IMR-90 (cell line): ENCODE results near the gene PPP6R3. TPM values are rescaled to one million over a fixed set of nuclear protein-coding genes. Genes with fewer than 3 reads are reported as not detected.

ENCODE experiments used
- ATAC-seq: fragments of 200-7000 bp; cut with Tn5 transposase; 2 replicates; pipeline ENCODE4 v1.9.1; 2020; ENCODE audit warnings: low read depth, mild to moderate bottlenecking, moderate library complexity
- BruUV-seq: library from RNA; stranded (reverse); fragments of 400-500 nt; replicated peaks from 2 replicates; lab custom pipeline; 2021; lab: Mats Ljungman, UMichigan
- CTCF ChIA-PET: fragments of 300-600 bp; formaldehyde crosslinking; extraction: SDS; loops from one replicate; lab custom pipeline; 2021; ENCODE audit warnings: antibody characterized with exemption; lab: Yijun Ruan, JAX
- POLR2A ChIA-PET: fragments of 300-600 bp; sonication (Branson Sonifier 250); formaldehyde crosslinking; loops from one replicate; lab custom pipeline; 2022; ENCODE audit warnings: antibody characterized with exemption; ENCODE audit not compliant: unreplicated experiment; lab: Charles Lee
- DNase-seq: peaks from one replicate; pipeline ENCODE4 v3.0.0; 2013
- H2AFZ ChIP-seq: replicated peaks from 2 replicates; pipeline ENCODE3; 2013; ENCODE audit warnings: low read length, mild to moderate bottlenecking; ENCODE audit not compliant: poor library complexity
- H2AK5ac ChIP-seq: 2 replicates; pipeline ENCODE4 v1.6.1; 2013; ENCODE audit warnings: low read depth, low read length, inconsistent platforms
- H2AK9ac ChIP-seq: replicated peaks from 2 replicates; pipeline ENCODE3; 2013; ENCODE audit warnings: mild to moderate bottlenecking, low read depth, low read length, moderate library complexity; ENCODE audit not compliant: poor library complexity
- H2BK120ac ChIP-seq: 2 replicates; pipeline ENCODE4 v1.6.1; 2013; ENCODE audit warnings: low read depth, low read length, inconsistent platforms
- H2BK15ac ChIP-seq: 3 replicates; pipeline ENCODE4 v1.6.1; 2013; ENCODE audit warnings: low read depth, low read length, inconsistent platforms
- H2BK20ac ChIP-seq: 2 replicates; pipeline ENCODE4 v1.6.1; 2013; ENCODE audit warnings: low read depth, mild to moderate bottlenecking, inconsistent platforms, low read length, moderate library complexity
- H2BK5ac ChIP-seq: 2 replicates; pipeline ENCODE4 v1.6.1; 2013; ENCODE audit warnings: mild to moderate bottlenecking, low read depth, low read length, inconsistent platforms; ENCODE audit not compliant: poor library complexity, severe bottlenecking
- H3K14ac ChIP-seq: replicated peaks from 2 replicates; pipeline ENCODE4 v1.6.1; 2013; ENCODE audit warnings: low read depth, low read length, inconsistent platforms
- H3K18ac ChIP-seq: 2 replicates; pipeline ENCODE4 v1.6.1; 2013; ENCODE audit warnings: low read depth, low read length, control low read depth
- H3K23ac ChIP-seq: 2 replicates; pipeline ENCODE4 v1.6.1; 2013; ENCODE audit warnings: low read depth, low read length, inconsistent platforms
- H3K27ac ChIP-seq: 2 replicates; pipeline ENCODE4 v1.5.1; 2013; ENCODE audit warnings: mild to moderate bottlenecking, control low read depth, low read length; ENCODE audit not compliant: insufficient read depth
- H3K27me3 ChIP-seq: 2 replicates; pipeline ENCODE4 v1.6.1; 2013; ENCODE audit warnings: low read length; ENCODE audit not compliant: control insufficient read depth, insufficient read depth
- H3K36me3 ChIP-seq: 2 replicates; pipeline ENCODE4 v1.6.1; 2013; ENCODE audit warnings: low read length, mixed read lengths; ENCODE audit not compliant: control insufficient read depth, insufficient read depth
- H3K4ac ChIP-seq: 2 replicates; pipeline ENCODE4 v1.6.1; 2013; ENCODE audit warnings: low read depth, low read length, inconsistent platforms
- H3K4me1 ChIP-seq: 2 replicates; pipeline ENCODE4 v1.6.1; 2013; ENCODE audit warnings: low read length, mixed read lengths; ENCODE audit not compliant: control insufficient read depth, insufficient read depth
- H3K4me2 ChIP-seq: 2 replicates; pipeline ENCODE4 v1.6.1; 2013; ENCODE audit warnings: low read depth, mild to moderate bottlenecking, control low read depth, low read length, moderate library complexity
- H3K4me3 ChIP-seq: 2 replicates; pipeline ENCODE4 v1.5.1; 2013; ENCODE audit warnings: low read depth, mild to moderate bottlenecking, control low read depth, low read length, moderate library complexity; ENCODE audit not compliant: insufficient read depth
- H3K56ac ChIP-seq: 2 replicates; pipeline ENCODE4 v1.6.1; 2013; ENCODE audit warnings: low read length, inconsistent platforms; ENCODE audit not compliant: insufficient read depth; ENCODE audit errors: extremely low read depth
- H3K79me1 ChIP-seq, 2 experiments: 2 replicates each; pipeline ENCODE4 v1.6.1; 2013; ENCODE audit warnings: low read length in 2 of 2, inconsistent platforms in 1 of 2, low read depth in 1 of 2
- H3K9ac ChIP-seq: 2 replicates; pipeline ENCODE4 v1.6.1; 2013; ENCODE audit warnings: low read depth, low read length, control low read depth
- H3K9me1 ChIP-seq: 2 replicates; pipeline ENCODE4 v1.6.1; 2013; ENCODE audit warnings: low read length, inconsistent platforms; ENCODE audit not compliant: insufficient read depth
- H3K9me3 ChIP-seq: 2 replicates; pipeline ENCODE4 v1.6.1; 2013; ENCODE audit warnings: low read length; ENCODE audit not compliant: control insufficient read depth, insufficient read depth
- H4K20me1 ChIP-seq: 2 replicates; pipeline ENCODE4 v1.6.1; 2013; ENCODE audit warnings: low read length, inconsistent platforms; ENCODE audit not compliant: insufficient read depth
- H4K5ac ChIP-seq: 2 replicates; pipeline ENCODE4 v1.6.1; 2013; ENCODE audit warnings: mild to moderate bottlenecking, low read depth, low read length, control low read depth
- H4K8ac ChIP-seq, 2 experiments: 2 replicates each; pipeline ENCODE4 v1.6.1; 2013; ENCODE audit warnings: low read depth in 2 of 2, low read length in 2 of 2, control low read depth in 1 of 2, inconsistent platforms in 1 of 2
- H4K91ac ChIP-seq: 2 replicates; pipeline ENCODE4 v1.6.1; 2013; ENCODE audit warnings: low read depth, low read length, inconsistent platforms; ENCODE audit not compliant: insufficient read depth
- BHLHE40 ChIP-seq: fragments of 150-350 bp; IDR thresholded peaks from 2 replicates; pipeline ENCODE4 v1.6.1; 2016; ENCODE audit warnings: mild to moderate bottlenecking, low read depth, low read length
- CEBPB ChIP-seq: IDR thresholded peaks from 2 replicates; pipeline ENCODE4 v1.6.1; 2012; ENCODE audit warnings: low read depth, low read length, improper control_type of control experiment
- CHD1 ChIP-seq: IDR thresholded peaks from 2 replicates; pipeline ENCODE4 v1.6.1; 2012; ENCODE audit warnings: low read depth, low read length, improper control_type of control experiment
- MAZ ChIP-seq: IDR thresholded peaks from 2 replicates; pipeline ENCODE4 v1.6.1; 2012; ENCODE audit warnings: low read depth, mild to moderate bottlenecking, low read length, improper control_type of control experiment, moderate library complexity, borderline replicate concordance
- MXI1 ChIP-seq: IDR thresholded peaks from 2 replicates; pipeline ENCODE4 v1.6.1; 2012; ENCODE audit warnings: low read depth, mild to moderate bottlenecking, low read length, moderate library complexity, borderline replicate concordance
- RAD21 ChIP-seq: IDR thresholded peaks from 2 replicates; pipeline ENCODE4 v1.6.1; 2012; ENCODE audit warnings: low read length, improper control_type of control experiment
- RCOR1 ChIP-seq: IDR thresholded peaks from 2 replicates; pipeline ENCODE4 v1.6.1; 2012; ENCODE audit warnings: mild to moderate bottlenecking, low read length, improper control_type of control experiment; ENCODE audit not compliant: insufficient replicate concordance
- WGBS, 2 experiments: methylation state at CpG; one replicate each; pipeline versions ENCODE4 v1.1.5 to v1.1.7; 2013; ENCODE audit warnings: missing lambda C conversion rate in 2 of 2; ENCODE audit not compliant: insufficient read length in 1 of 2; ENCODE audit errors: extremely low coverage in 2 of 2; 5-methylcytosine and 5-hydroxymethylcytosine counted together
- dilution Hi-C: fragments of 300-500 bp; cut with HindIII; formaldehyde crosslinking; loops from one replicate; pipeline ENCODE4 v1.14.3; 2018; ENCODE audit warnings: low sequenced_read_pairs; ENCODE audit not compliant: unreplicated experiment
- in situ Hi-C: fragments of 300-500 bp; cut with MboI; formaldehyde crosslinking; loops from 3 replicates; pipeline ENCODE4 v1.14.3; 2019; ENCODE audit warnings: low sequenced_read_pairs, inconsistent platforms, mixed read lengths
- intact Hi-C: fragments of 100-400 bp; cut with micrococcal nuclease; formaldehyde crosslinking; loops from 2 replicates; pipeline ENCODE4 v1.10.0; 2022
- polyA plus RNA-seq, 3 experiments: library from polyadenylated mRNA; depleted of rRNA; stranded (reverse); fragments of >200 nt; gene quantifications; 2 replicates each; pipeline ENCODE4 v1.2.3, GENCODE V29; 2012; ENCODE audit warnings: low replicate concordance in 1 of 3
- total RNA-seq: library from RNA; depleted of rRNA; stranded (reverse); fragments of >200 nt; gene quantifications from 2 replicates; pipeline ENCODE4 v1.2.3, GENCODE V29; 2012
- TF ChIP-seq, protein P1 (sequence below): fragments of 150-350 bp; IDR thresholded peaks from 2 replicates; pipeline ENCODE4 v1.6.1; 2016; ENCODE audit warnings: low read depth, mild to moderate bottlenecking, low read length, moderate library complexity, borderline replicate concordance
- TF ChIP-seq, protein P2 (sequence below): fragments of 150-350 bp; IDR thresholded peaks from 2 replicates; pipeline ENCODE4 v1.6.1; 2017; ENCODE audit warnings: mild to moderate bottlenecking, antibody characterized with exemption, low read length, low read depth
- TF ChIP-seq, protein P3 (sequence below): conservative IDR thresholded peaks from 2 replicates; pipeline ENCODE4 v1.5.1; 2012; ENCODE audit warnings: mild to moderate bottlenecking, low read depth, low read length, improper control_type of control experiment

PPP6R3 gene
- total and polyA plus RNA-seq, 2 of the 4 experiments (the other 2 are of a cell fraction): 29.0 to 123 TPM

DNA sequence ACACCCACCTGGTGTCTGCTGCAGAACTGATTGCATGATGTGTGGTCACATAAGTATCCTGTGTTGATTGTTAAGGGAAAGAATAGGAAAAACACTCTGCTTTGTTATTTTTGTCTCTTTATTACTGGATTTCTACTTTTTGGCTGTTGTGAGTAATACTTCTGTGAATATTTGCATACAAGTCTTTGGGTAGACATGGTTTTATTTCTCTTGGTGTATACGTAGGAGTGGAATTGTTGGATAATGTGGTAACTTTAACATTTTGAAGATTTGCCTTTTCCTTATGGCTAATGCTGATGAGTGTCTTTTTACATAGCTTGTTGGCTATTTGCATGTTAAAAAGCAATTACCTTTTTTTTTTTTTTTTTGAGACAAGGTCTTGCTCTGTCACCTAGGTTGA is 13.1 kb downstream of the PPP6R3 start:
- no peak overlapping the region for H3K56ac ChIP-seq
- no peak overlapping the region for H2AK9ac ChIP-seq
- POLR2A ChIA-PET: no interaction called here
- no peak overlapping the region for H3K18ac ChIP-seq
- H4K8ac ChIP-seq: no peak overlapping the region
- BruUV-seq: no TSS peak
- H2BK20ac ChIP-seq: no peak overlapping the region
- H2BK15ac ChIP-seq: no peak overlapping the region
- WGBS, 2 experiments: no CpG with 5 or more reads among the region's 1 CpG
- no peak overlapping the region for H4K91ac ChIP-seq
- no peak overlapping the region for H2AK5ac ChIP-seq
- in situ Hi-C loops: no loop called here
- TF ChIP-seq, protein P1, sequence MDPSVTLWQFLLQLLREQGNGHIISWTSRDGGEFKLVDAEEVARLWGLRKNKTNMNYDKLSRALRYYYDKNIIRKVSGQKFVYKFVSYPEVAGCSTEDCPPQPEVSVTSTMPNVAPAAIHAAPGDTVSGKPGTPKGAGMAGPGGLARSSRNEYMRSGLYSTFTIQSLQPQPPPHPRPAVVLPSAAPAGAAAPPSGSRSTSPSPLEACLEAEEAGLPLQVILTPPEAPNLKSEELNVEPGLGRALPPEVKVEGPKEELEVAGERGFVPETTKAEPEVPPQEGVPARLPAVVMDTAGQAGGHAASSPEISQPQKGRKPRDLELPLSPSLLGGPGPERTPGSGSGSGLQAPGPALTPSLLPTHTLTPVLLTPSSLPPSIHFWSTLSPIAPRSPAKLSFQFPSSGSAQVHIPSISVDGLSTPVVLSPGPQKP: no peak
- TF ChIP-seq CHD1: no peak
- TF ChIP-seq, protein P2, sequence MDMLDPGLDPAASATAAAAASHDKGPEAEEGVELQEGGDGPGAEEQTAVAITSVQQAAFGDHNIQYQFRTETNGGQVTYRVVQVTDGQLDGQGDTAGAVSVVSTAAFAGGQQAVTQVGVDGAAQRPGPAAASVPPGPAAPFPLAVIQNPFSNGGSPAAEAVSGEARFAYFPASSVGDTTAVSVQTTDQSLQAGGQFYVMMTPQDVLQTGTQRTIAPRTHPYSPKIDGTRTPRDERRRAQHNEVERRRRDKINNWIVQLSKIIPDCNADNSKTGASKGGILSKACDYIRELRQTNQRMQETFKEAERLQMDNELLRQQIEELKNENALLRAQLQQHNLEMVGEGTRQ: no peak
- TF ChIP-seq RCOR1: no peak
- TF ChIP-seq RAD21: no peak
- no peak for TF ChIP-seq BHLHE40
- no peak for TF ChIP-seq MAZ
- TF ChIP-seq, protein P3, sequence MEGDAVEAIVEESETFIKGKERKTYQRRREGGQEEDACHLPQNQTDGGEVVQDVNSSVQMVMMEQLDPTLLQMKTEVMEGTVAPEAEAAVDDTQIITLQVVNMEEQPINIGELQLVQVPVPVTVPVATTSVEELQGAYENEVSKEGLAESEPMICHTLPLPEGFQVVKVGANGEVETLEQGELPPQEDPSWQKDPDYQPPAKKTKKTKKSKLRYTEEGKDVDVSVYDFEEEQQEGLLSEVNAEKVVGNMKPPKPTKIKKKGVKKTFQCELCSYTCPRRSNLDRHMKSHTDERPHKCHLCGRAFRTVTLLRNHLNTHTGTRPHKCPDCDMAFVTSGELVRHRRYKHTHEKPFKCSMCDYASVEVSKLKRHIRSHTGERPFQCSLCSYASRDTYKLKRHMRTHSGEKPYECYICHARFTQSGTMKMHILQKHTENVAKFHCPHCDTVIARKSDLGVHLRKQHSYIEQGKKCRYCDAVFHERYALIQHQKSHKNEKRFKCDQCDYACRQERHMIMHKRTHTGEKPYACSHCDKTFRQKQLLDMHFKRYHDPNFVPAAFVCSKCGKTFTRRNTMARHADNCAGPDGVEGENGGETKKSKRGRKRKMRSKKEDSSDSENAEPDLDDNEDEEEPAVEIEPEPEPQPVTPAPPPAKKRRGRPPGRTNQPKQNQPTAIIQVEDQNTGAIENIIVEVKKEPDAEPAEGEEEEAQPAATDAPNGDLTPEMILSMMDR: no peak
- no peak for TF ChIP-seq CEBPB
- TF ChIP-seq MXI1: no peak
- H3K4ac ChIP-seq: no peak overlapping the region
- H3K14ac ChIP-seq: no peak overlapping the region
- DNase-seq: no peak
- no peaks in the 10 kb centered on the region for H3K27me3 ChIP-seq
- H3K23ac ChIP-seq: no peak overlapping the region
- no peak overlapping the region for H2BK5ac ChIP-seq
- ATAC-seq: no peak
- dilution Hi-C loops: no loop called here
- H2BK120ac ChIP-seq: no peak overlapping the region
- CTCF ChIA-PET: no interaction called here
- H3K9me1 ChIP-seq: peaks cover 27% of the 10 kb centered on the region
- intact Hi-C loops: no loop called here
- peaks cover 8% of the 10 kb centered on the region for H3K36me3 ChIP-seq
- H2AFZ ChIP-seq: no peak overlapping the region
- H4K5ac ChIP-seq: no peak overlapping the region
- peaks cover 13% of the 10 kb centered on the region for H3K4me1 ChIP-seq
- H3K4me3 ChIP-seq: no peak overlapping the region
- peaks cover 21 to 74% of the 10 kb centered on the region in 2 experiments for H3K79me1 ChIP-seq
- H4K20me1 ChIP-seq: peaks cover 83% of the 10 kb centered on the region
- H3K9ac ChIP-seq: no peak overlapping the region
- H3K27ac ChIP-seq: no peak overlapping the region
- no peaks in the 10 kb centered on the region for H3K9me3 ChIP-seq
- no peak overlapping the region for H3K4me2 ChIP-seq
